OCI-LY3 (cell line): ENCODE data around the gene SLC28A2.

Source experiments
- EZH2phosphoT487 ChIP-seq: fragments of 200-600 bp; shearing (Covaris generic); IDR thresholded peaks from 2 replicates; pipeline ENCODE4 v1.6.1; 2018; ENCODE audit warnings: antibody characterized with exemption, mixed run types, low read depth
- TF ChIP-seq, protein P1 (sequence below): fragments of 200-600, 300-600 bp; sonication (generic); IDR thresholded peaks from 2 replicates; pipeline ENCODE4 v1.5.1; 2014; ENCODE audit warnings: antibody characterized with exemption, low read length, low read depth

DNA sequence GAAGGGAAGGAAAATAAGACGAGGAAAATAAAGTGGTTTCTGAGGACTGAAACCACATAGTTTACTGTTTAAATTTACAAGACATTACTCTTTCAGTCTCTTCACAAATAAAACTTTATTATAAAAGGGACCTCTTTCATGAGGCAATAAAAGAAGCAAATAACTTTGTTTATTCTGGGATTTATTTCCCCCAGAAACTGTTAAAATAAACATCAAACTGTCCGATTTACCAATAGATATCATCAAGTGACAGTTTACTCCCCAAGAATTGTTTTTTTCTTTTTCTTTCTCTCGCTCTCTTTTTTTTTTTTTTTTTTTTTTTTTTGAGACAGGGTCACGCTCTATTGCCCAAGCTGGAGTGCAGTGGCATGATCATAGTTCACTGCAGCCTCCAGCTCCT lies 54.1 kb downstream of the SLC28A2 start:
- TF ChIP-seq, protein P1, sequence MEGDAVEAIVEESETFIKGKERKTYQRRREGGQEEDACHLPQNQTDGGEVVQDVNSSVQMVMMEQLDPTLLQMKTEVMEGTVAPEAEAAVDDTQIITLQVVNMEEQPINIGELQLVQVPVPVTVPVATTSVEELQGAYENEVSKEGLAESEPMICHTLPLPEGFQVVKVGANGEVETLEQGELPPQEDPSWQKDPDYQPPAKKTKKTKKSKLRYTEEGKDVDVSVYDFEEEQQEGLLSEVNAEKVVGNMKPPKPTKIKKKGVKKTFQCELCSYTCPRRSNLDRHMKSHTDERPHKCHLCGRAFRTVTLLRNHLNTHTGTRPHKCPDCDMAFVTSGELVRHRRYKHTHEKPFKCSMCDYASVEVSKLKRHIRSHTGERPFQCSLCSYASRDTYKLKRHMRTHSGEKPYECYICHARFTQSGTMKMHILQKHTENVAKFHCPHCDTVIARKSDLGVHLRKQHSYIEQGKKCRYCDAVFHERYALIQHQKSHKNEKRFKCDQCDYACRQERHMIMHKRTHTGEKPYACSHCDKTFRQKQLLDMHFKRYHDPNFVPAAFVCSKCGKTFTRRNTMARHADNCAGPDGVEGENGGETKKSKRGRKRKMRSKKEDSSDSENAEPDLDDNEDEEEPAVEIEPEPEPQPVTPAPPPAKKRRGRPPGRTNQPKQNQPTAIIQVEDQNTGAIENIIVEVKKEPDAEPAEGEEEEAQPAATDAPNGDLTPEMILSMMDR, result no peak
- TF ChIP-seq EZH2phosphoT487, result no peak
